A549 treated with RU486 at 1 μM for 4 hours (cell line): ENCODE results near the gene GH1. TPM values are rescaled to one million over a fixed set of nuclear protein-coding genes. Genes with fewer than 3 reads are reported as not detected.

Experiments
- total RNA-seq: library from RNA; stranded (reverse); fragments of 200-300 nt; extraction: Qiagen RNA extraction; gene quantifications from 5 replicates; pipeline ENCODE4 v1.2.3, GENCODE V29; 2022; ENCODE audit warnings: low read depth

The GH1 gene
- total RNA-seq: not detected in 5 replicates

GRCh38 chr17:63918789-63919305 is at the start of gene GH1:
GH1 (minus strand) TSS chr17:63918839; CDS start chr17:63918776, 63 bp downstream.

DNA sequence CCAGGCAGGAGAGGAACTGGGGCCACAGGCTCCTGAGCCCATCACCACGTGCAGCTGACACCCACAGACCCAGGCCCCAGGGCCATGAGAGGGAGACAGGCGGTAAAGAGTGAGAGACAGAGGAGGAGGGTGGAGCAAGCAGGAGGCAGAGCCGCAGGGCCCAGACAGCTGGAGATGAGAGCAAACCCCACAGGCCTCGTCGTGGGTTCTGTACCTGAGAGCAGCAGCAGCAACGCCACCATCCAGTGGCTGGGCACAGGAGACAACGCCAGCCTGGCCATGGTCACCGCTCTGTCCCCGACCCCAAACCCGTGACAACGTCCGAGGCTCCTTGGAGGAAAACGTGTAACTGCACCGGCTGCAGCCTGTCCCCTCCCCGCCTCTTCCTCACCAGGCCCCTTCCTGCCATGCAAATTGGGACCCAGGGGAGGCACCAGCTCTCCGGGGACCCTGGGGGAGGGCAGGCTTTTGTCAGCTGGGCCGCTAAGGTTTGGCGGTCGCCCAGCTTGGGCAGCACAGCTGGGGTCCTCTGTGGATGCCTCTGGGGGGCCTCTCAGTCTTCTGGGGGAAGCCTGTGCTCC is 13.4 kb upstream of the GH1 start, which contains the start of gene CD79B:
Gene CD79B, minus strand, starts transcription at position 351 of the 581 bp plus-strand sequence. Its CDS starts 70 bp downstream, at position 281.

DNA sequence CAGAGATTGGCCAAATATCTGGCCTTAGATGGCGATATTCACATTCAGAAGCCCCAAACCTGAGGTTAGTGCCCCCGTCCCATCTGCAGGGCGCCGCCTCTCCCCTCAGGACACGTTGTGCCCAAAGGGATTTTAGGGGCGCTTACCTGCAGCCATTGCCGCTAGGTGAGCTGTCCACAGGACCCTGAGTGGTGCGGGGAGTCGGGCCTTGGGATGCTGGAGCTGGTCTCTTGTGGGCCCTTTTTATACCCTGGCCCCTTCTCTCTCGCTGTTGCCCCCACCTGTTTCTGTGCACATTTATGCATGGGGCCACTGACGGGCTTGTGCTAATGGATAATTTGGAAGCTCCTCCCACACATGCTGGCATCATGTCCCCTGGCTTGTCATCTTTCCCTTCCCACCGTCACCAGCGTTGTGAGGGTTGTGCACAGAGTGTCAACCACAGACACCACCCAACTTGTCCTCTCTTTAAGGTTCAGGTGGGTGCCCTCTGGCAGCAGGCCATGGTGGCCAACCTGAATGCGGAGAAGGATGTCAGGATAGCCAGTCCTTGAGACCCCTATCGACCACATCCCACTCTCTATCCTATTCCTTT is 7.5 kb downstream of the GH1 start, which contains the start of gene CSHL1:
Gene CSHL1, minus strand, starts transcription at position 218 of the 595 bp plus-strand sequence. Its CDS starts 62 bp downstream, at position 156.

DNA sequence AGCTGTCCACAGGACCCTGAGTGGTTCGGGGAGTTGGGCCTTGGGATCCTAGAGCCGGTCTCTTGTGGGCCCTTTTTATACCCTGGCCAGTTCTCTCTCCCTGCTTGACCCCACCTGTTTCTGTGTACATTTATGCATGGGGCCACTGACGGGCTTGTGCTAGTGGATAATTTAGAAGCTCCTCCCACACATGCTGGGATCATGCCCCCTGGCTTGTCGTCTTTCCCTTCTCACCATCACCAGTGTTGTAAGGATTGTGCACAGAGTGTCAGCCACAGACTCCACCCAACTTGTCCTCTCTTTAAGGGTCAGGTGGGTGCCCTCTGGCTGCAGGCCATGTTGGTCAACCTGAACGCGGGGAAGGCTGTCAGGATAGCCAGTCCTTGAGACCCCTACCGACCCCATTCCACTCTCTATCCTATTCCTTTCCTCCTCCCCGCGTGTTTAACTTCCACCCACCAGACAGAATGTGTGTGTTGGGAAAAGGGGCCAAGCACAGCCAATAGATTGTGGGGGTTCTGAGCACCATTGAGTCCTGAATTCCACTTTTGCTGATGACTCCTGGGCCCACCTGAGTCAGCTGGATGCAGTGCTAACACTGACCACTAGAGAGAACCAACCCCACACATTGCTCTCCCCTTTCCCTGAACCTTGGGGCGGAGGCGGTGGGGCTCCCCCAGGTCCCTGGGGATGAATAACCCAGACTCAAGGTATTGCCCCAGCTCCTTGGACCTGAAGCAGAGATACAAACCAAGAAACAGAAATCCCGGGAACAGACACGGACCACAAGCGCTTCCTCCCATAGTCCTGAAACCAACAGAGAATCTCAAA is 21.9 kb downstream of the GH1 start, which contains the start of gene CSH1:
Gene CSH1, minus strand, starts transcription at position 51 of the 831 bp plus-strand sequence. CDS start 63 bp downstream, outside the sequence.

DNA sequence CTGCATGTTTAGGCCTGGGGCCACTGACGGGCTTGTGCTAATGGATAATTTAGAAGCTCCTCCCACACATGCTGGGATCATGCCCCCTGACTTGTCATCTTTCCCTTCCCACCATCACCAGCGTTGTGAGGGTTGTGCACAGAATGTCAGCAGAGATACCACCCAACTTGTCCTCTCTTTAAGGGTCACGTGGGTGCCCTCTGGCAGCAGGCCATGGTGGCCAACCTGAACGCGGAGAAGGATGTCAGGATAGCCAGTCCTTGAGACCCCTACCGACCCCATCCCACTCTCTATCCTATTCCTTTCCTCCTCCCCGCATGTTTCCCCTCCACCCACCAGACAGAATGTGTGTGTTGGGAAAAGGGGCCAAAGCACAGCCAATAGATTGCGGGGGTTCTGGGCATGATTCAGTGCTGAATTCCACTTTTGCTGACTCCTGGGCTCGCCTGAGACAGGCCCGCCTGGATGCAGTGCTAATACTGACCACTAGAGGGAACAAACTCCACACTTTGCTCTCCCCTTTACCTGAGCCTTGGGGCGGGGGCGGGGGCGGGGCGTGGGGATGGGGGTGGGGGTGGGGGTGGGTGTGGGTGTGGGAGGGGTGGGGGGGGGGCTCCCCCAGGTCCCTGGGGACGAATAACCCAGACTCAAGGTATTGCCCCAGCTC is 36.6 kb downstream of the GH1 start, which contains the start of gene GH2:
Gene GH2, minus strand, starts transcription at position 10 of the 667 bp plus-strand sequence. CDS start 143 bp downstream, outside the sequence.

GRCh38 chr17:63873577-63873976 is 45.1 kb downstream of the GH1 start, which contains the start of gene CSH2:
CSH2 (minus strand) TSS chr17:63873677; CDS start chr17:63873614, 63 bp downstream.

Other genes with a start within 250 kb of the GH1 start
- 7.7 to 14.3 TPM (median 12.3 TPM) in 5 replicates for gene LIMD2, start 218.7 kb downstream of the GH1 start, total RNA-seq
- gene STRADA, start 177.0 kb downstream of the GH1 start, total RNA-seq: 24.8 to 27.6 TPM (median 26.0 TPM) in 5 replicates
- 98.7 to 147 TPM (median 101 TPM) in 5 replicates for gene CCDC47, start 145.2 kb downstream of the GH1 start, total RNA-seq
- gene DDX42, start 144.7 kb downstream of the GH1 start, total RNA-seq: 86.9 to 109 TPM (median 96.3 TPM) in 5 replicates
- 211 to 259 TPM (median 225 TPM) in 5 replicates for gene PSMC5, start 91.4 kb downstream of the GH1 start, total RNA-seq
- 55.5 to 66.9 TPM (median 59.4 TPM) in 5 replicates for gene FTSJ3, start 91.2 kb downstream of the GH1 start, total RNA-seq
- gene SMARCD2, start 76.2 kb downstream of the GH1 start, total RNA-seq: 54.3 to 62.8 TPM (median 61.0 TPM) in 5 replicates
- gene CSH2, start 45.2 kb downstream of the GH1 start, total RNA-seq: not detected in 5 replicates
- not detected in 5 replicates for gene GH2, start 36.9 kb downstream of the GH1 start, total RNA-seq
- gene CSH1, start 22.3 kb downstream of the GH1 start, total RNA-seq: not detected in 5 replicates
- not detected in 5 replicates for gene CSHL1, start 7.6 kb downstream of the GH1 start, total RNA-seq
- 0.16 TPM in 1 of 5 replicates, not detected in the others for gene CD79B, start 13.5 kb upstream of the GH1 start, total RNA-seq
- 0.03 to 0.18 TPM (median 0.10 TPM) in 4 of 5 replicates, not detected in the other for gene SCN4A, start 54.1 kb upstream of the GH1 start, total RNA-seq
- gene PRR29, start 79.5 kb upstream of the GH1 start, total RNA-seq: 0.57 to 1.00 TPM (median 0.79 TPM) in 5 replicates
- 0.08 TPM in 1 of 5 replicates, not detected in the others for gene ICAM2, start 101.8 kb upstream of the GH1 start, total RNA-seq
- gene ERN1, start 211.3 kb upstream of the GH1 start, total RNA-seq: 3.2 to 4.9 TPM (median 3.6 TPM) in 5 replicates